Mucosa of descending colon (tissue), 3 donors: ENCODE results near the gene FBXO22. TPM values are rescaled to one million over a fixed set of nuclear protein-coding genes. Genes with fewer than 3 reads are reported as not detected.
A peak's percentile ranks its signal among the peaks of the same experiment; 100 is the strongest.
"Not testable (repeated sequence)": the region's sequence is repeated elsewhere in the genome, so short reads cannot be mapped to it uniquely, and the experiment has no call there.

Experiments used
- ATAC-seq: fragments of 200-7000 bp; cut with Tn5 transposase; one replicate; pipeline ENCODE4 v1.9.1; 2020; ENCODE audit warnings: mild to moderate bottlenecking, moderate library complexity
- DNase-seq, 3 donors: peaks; one replicate each; pipeline ENCODE4 v3.0.0-alpha.2; 2020
- H3K36me3 ChIP-seq: fragments of 200-600 bp; one replicate; pipeline ENCODE4 v1.8.0; 2021; ENCODE audit warnings: low read depth, mild to moderate bottlenecking
- H3K4me1 ChIP-seq: fragments of 200-600 bp; one replicate; pipeline ENCODE4 v1.8.0; 2021; ENCODE audit warnings: low read depth, mild to moderate bottlenecking
- H3K4me3 ChIP-seq: fragments of 200-600 bp; one replicate; pipeline ENCODE4 v1.8.0; 2021; ENCODE audit warnings: mild to moderate bottlenecking
- H3K9me3 ChIP-seq: fragments of 200-600 bp; one replicate; pipeline ENCODE4 v1.8.0; 2021; ENCODE audit warnings: mild to moderate bottlenecking
- CTCF ChIP-seq: fragments of 200-600 bp; IDR thresholded peaks from one replicate; pipeline ENCODE4 v1.8.0; 2022; ENCODE audit warnings: antibody characterized with exemption, mild to moderate bottlenecking
- intact Hi-C, 2 donors: fragments of 100-400 bp; cut with DNase I in 1 of 2; cut with micrococcal nuclease in 1 of 2; formaldehyde crosslinking; loops; one replicate each; pipeline versions ENCODE4 v1.11.0 to v1.11.1; 2022; cut with DNase I, micrococcal nuclease
- long read RNA-seq, 2 donors: library from polyadenylated mRNA; unstranded; transcript quantifications; one replicate each; pipeline ENCODE4 v2.0.0, GENCODE V29; 2019 to 2021
- total RNA-seq, 3 donors: library from RNA; stranded (reverse); fragmentation: NEBNext Ultra II Directional in 2 of 3; extraction: Animal tissue kit (Norgen Biotek cat#: 25700) in 2 of 3; gene quantifications; one replicate each; pipeline versions ENCODE4 v1.2.1 to v1.2.4, GENCODE V29; 2021 to 2023
- donor health status: DM: no; HTN: no; CAD: no; lungs with moderate emphysema.
- donor health status: DM: no; HTN: no; CAD: no.
- donor health status: DM: no; HTN: yes; CAD: no.

Gene FBXO22
- total RNA-seq: 10 to 100 TPM; 19.4 to 27.8 (median 20.7) TPM
- long read RNA-seq, donor 1, full-length matches to known transcripts: 27 of 32 reads
- long read RNA-seq, donor 1, partial matches to known transcripts: 0 of 32 reads
- long read RNA-seq, donor 1, other reads (novel, unspliced or antisense): 5 of 32 reads
- long read RNA-seq, donor 2, full-length matches to known transcripts: 10 of 13 reads
- long read RNA-seq, donor 2, partial matches to known transcripts: 1 of 13 reads
- long read RNA-seq, donor 2, other reads (novel, unspliced or antisense): 2 of 13 reads

DNA sequence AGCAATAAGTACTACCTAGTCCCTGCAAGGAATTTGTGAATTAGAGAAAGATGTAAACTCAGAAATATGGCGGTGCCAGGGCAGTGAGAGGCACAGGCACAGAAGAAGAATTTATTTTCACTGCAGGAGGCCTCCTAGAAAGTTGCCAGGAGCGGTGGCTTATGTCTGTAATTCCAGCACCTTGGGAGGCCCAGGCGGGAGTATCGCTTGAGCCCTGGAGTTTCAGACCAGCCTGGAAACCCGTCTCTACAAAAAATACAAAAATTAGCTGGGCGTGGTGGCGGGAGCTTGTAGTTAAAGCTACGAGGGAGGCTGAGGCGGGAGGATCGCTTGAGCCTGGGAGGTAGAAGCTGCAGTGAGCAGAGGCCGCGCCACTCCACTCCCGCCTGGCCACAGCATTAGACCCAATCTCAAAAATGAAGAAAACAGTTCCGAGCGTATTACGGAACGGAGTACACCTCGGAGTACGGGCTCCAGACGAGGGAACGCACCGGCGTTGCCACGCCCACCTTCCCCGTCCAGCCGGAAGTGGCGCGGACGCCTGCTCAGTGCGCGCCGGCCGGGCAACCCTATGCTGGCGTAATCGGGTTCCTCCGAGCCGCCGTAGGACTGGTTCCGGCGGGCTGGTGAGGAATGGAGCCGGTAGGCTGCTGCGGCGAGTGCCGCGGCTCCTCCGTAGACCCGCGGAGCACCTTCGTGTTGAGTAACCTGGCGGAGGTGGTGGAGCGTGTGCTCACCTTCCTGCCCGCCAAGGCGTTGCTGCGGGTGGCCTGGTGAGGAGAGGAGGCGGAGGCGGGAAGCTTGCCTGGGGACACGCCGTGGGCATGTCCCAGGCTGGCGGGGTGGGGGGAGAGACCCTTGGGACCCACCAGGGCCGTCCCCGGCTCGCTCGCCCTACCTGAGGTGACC, at the start of gene FBXO22:
Gene FBXO22 (plus strand): TSS at position 548 of the 909 bp plus-strand sequence. CDS start 86 bp downstream, at position 634.
- Histone ChIP-seq H3K36me3 (no peaks in the 10 kb centered on the region), H3K4me3 (peak within 1 kb of the TSS; percentile 79), H3K9me3 (no peaks in the 10 kb centered on the region), H3K4me1 (peaks cover 15% of the 10 kb centered on the region)
- DNase-seq: peak; percentile 94 to 95 (median 95)
- ATAC-seq: peak; percentile 99
- no peak for TF ChIP-seq CTCF
- intact Hi-C loops: no loop called here

- DNase-seq (no peak), ATAC-seq (no peak)
- no peak for TF ChIP-seq CTCF
- no peak overlapping the region for H3K4me3 ChIP-seq
- intact Hi-C loops: no loop called here
- H3K4me1 ChIP-seq: no peaks in the 10 kb centered on the region
- no peaks in the 10 kb centered on the region for H3K9me3 ChIP-seq
- H3K36me3 ChIP-seq: no peaks in the 10 kb centered on the region
These were observed 45.8 kb upstream of the FBXO22 start for GRCh38 chr15:75857886-75858285.

- Histone ChIP-seq H3K4me1 (no peaks in the 10 kb centered on the region), H3K9me3 (no peaks in the 10 kb centered on the region), H3K4me3 (no peak overlapping the region), H3K36me3 (no peaks in the 10 kb centered on the region)
- intact Hi-C loops: no loop called here
- DNase-seq: no peak
- TF ChIP-seq CTCF: no peak
- ATAC-seq: no peak
These were observed 41.8 kb upstream of the FBXO22 start for GRCh38 chr15:75861750-75862402.

GRCh38 chr15:75862796-75863195, 40.9 kb upstream of the FBXO22 start:
- TF ChIP-seq CTCF: no peak
- ATAC-seq (no peak), DNase-seq (no peak)
- Histone ChIP-seq H3K36me3 (no peaks in the 10 kb centered on the region), H3K4me3 (no peak overlapping the region), H3K9me3 (no peaks in the 10 kb centered on the region), H3K4me1 (no peaks in the 10 kb centered on the region)
- intact Hi-C loops: no loop called here

GRCh38 chr15:75864213-75865059, 39.2 kb upstream of the FBXO22 start:
- DNase-seq (no peak), ATAC-seq (no peak)
- TF ChIP-seq CTCF: no peak
- H3K4me1 ChIP-seq: no peaks in the 10 kb centered on the region
- H3K9me3 ChIP-seq: no peaks in the 10 kb centered on the region
- H3K36me3 ChIP-seq: no peaks in the 10 kb centered on the region
- H3K4me3 ChIP-seq: no peak overlapping the region
- intact Hi-C loops: no loop called here

DNA sequence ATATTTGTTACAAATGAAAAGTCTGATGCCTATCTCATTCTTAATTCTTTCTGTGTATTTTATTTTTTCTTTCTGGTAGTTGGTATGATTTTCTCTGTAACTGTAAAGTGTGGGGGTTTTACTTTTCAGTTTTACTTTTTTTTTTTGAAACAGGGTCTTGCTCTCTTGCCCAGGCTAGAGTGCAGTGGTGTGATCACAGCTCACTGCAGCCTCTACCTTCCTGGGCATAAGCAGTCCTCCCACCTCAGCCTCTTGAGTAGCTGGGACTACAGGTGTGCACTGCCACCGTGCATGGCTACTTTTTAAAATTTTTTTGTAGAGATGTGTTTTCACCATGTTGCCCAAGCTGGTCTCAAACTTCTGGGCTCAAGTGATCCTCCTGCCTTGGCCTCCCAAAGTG, 37.6 kb upstream of the FBXO22 start:
- intact Hi-C loops, H3K9me3 ChIP-seq, ATAC-seq, DNase-seq, H3K4me3 ChIP-seq, H3K4me1 ChIP-seq, H3K36me3 ChIP-seq: not testable (repeated sequence)
